Testis (tissue), 2 donors: ENCODE results near the gene ZNF281.

Source experiments
- CTCF ChIP-seq, 3 experiments: fragments of 450-650 bp in 2 of 3; fragments of 200-600 bp in 1 of 3; sonication (generic) in 1 of 3; IDR thresholded peaks; one replicate each; pipeline ENCODE4 v1.5.1; 2016 to 2019; ENCODE audit warnings: antibody characterized with exemption in 3 of 3, mild to moderate bottlenecking in 2 of 3, moderate library complexity in 1 of 3
- POLR2A ChIP-seq: fragments of 450-650 bp; IDR thresholded peaks from one replicate; pipeline ENCODE4 v1.6.1; 2017; ENCODE audit warnings: antibody characterized with exemption, mild to moderate bottlenecking, moderate library complexity

GRCh38 chr1:200452850-200453552 is 43.2 kb upstream of the ZNF281 start:
- TF ChIP-seq POLR2A, result no peak
- TF ChIP-seq CTCF (IDR thresholded peaks at IDR 0.05), result no peak
